Chondrocyte (in vitro differentiated cells): ENCODE measurements around the gene LNX1. TPM values are rescaled to one million over a fixed set of nuclear protein-coding genes. Genes with fewer than 3 reads are reported as not detected.

Experiments
- DNase-seq: peaks from one replicate; pipeline ENCODE4 v3.0.0; 2021; ENCODE audit warnings: mixed read lengths, low spot score
- H3K27ac Mint-ChIP-seq: one replicate; pipeline ENCODE4 v1.8.0; 2021; ENCODE audit warnings: mild to moderate bottlenecking, moderate library complexity, mixed read lengths; ENCODE audit not compliant: unreplicated experiment
- H3K27me3 Mint-ChIP-seq: 2 replicates; pipeline ENCODE4 v1.8.0; 2021; ENCODE audit warnings: low read depth, mixed read lengths
- H3K36me3 Mint-ChIP-seq: 2 replicates; pipeline ENCODE4 v1.8.0; 2021; ENCODE audit warnings: low read depth, mixed read lengths
- H3K4me1 Mint-ChIP-seq: 2 replicates; pipeline ENCODE4 v1.8.0; 2021; ENCODE audit warnings: low read depth, mild to moderate bottlenecking, mixed read lengths
- H3K4me3 Mint-ChIP-seq: one replicate; pipeline ENCODE4 v1.8.0; 2021; ENCODE audit warnings: mild to moderate bottlenecking, moderate library complexity, mixed read lengths; ENCODE audit not compliant: unreplicated experiment
- H3K9me3 Mint-ChIP-seq: 2 replicates; pipeline ENCODE4 v1.8.0; 2021; ENCODE audit warnings: low read depth, mixed read lengths
- CTCF ChIP-seq: fragments of 200-600 bp; sonication (generic); IDR thresholded peaks from 2 replicates; pipeline ENCODE4 v1.5.0; 2021; ENCODE audit warnings: antibody characterized with exemption, mild to moderate bottlenecking, moderate library complexity
- total RNA-seq: library from RNA; stranded (reverse); gene quantifications from 3 replicates; pipeline ENCODE4 v1.2.1, GENCODE V29; 2021

LNX1 gene
- total RNA-seq, 1 donor from 2014 or later = 1.8 TPM

- no peak for TF ChIP-seq CTCF
- Mint-ChIP-seq H3K27me3 (no peaks in the 10 kb centered on the region), H3K4me1 (peaks cover 16% of the 10 kb centered on the region), H3K36me3 (no peaks in the 10 kb centered on the region), H3K27ac (no peak overlapping the region), H3K4me3 (no peak overlapping the region), H3K9me3 (no peaks in the 10 kb centered on the region)
- no peak for DNase-seq
These were observed 18.7 kb downstream of the LNX1 start for GRCh38 chr4:53572600-53572994.

- peaks cover 11% of the 10 kb centered on the region for H3K4me1 Mint-ChIP-seq
- H3K27ac Mint-ChIP-seq = no peak overlapping the region
- no peaks in the 10 kb centered on the region for H3K36me3 Mint-ChIP-seq
- DNase-seq = no peak
- no peaks in the 10 kb centered on the region for H3K27me3 Mint-ChIP-seq
- no peak overlapping the region for H3K4me3 Mint-ChIP-seq
- no peak for TF ChIP-seq CTCF
- H3K9me3 Mint-ChIP-seq = peaks cover 3% of the 10 kb centered on the region
These were observed 19.2 kb downstream of the LNX1 start for GRCh38 chr4:53571936-53572599.

GRCh38 chr4:53563824-53564223 lies 27.5 kb downstream of the LNX1 start:
- TF ChIP-seq CTCF = no peak
- Mint-ChIP-seq H3K9me3 (peaks cover 3% of the 10 kb centered on the region), H3K4me1 (peaks cover 15% of the 10 kb centered on the region), H3K36me3 (no peaks in the 10 kb centered on the region), H3K4me3 (no peak overlapping the region), H3K27me3 (no peaks in the 10 kb centered on the region), H3K27ac (no peak overlapping the region)
- DNase-seq = no peak

GRCh38 chr4:53562409-53562808 lies 28.9 kb downstream of the LNX1 start:
- H3K9me3 Mint-ChIP-seq = peaks cover 2% of the 10 kb centered on the region
- TF ChIP-seq CTCF = no peak
- H3K4me3 Mint-ChIP-seq = no peak overlapping the region
- H3K27ac Mint-ChIP-seq = no peak overlapping the region
- H3K27me3 Mint-ChIP-seq = no peaks in the 10 kb centered on the region
- peaks cover 29% of the 10 kb centered on the region for H3K4me1 Mint-ChIP-seq
- H3K36me3 Mint-ChIP-seq = no peaks in the 10 kb centered on the region
- no peak for DNase-seq

- DNase-seq = no peak
- H3K4me3 Mint-ChIP-seq = no peak overlapping the region
These were observed 32.2 kb downstream of the LNX1 start for GRCh38 chr4:53559021-53559620.

More at GRCh38 chr4:53559021-53559620, 32.2 kb downstream of the LNX1 start:
- Mint-ChIP-seq H3K9me3 (no peaks in the 10 kb centered on the region), H3K36me3 (no peaks in the 10 kb centered on the region), H3K27ac (peak overlapping the region; percentile 67), H3K4me1 (peaks cover 48% of the 10 kb centered on the region), H3K27me3 (no peaks in the 10 kb centered on the region)
- TF ChIP-seq CTCF = no peak
